T-cell (primary cell): ENCODE results near the gene ABCC3. TPM values are rescaled to one million over a fixed set of nuclear protein-coding genes. Genes with fewer than 3 reads are reported as not detected.

Experiments
- ATAC-seq, 4 experiments: fragments of 200-7000 bp in 3 of 4; fragments of 150-1000 bp in 1 of 4; cut with Tn5 transposase; replicated peaks in 1 of 4; 1 replicate in 3 of 4; 2 replicates in 1 of 4; pipeline ENCODE4 v1.10.0; 2021; ENCODE audit warnings: moderate library complexity in 3 of 4, mild to moderate bottlenecking in 2 of 4, moderate number of reproducible peaks in 1 of 4
- CTCF ChIA-PET, 2 donors: fragments of 300-600 bp; sonication (Branson Sonifier 250); formaldehyde crosslinking; loops; one replicate each; lab custom pipeline; 2022; ENCODE audit warnings: antibody characterized with exemption in 2 of 2; lab: Charles Lee
- POLR2A ChIA-PET, 2 donors: fragments of 300-600 bp; sonication (Branson Sonifier 250); formaldehyde crosslinking; loops; one replicate each; lab custom pipeline; 2022; ENCODE audit warnings: antibody characterized with exemption in 2 of 2; lab: Charles Lee
- DNase-seq, 35 experiments: peaks; one replicate each; pipeline versions ENCODE4 v3.0.0 to v3.0.0-alpha.2; 2013 to 2023
- H3K27ac ChIP-seq: one replicate; pipeline ENCODE4 v1.5.1; 2013; ENCODE audit warnings: low read length
- H3K27me3 ChIP-seq, 2 experiments: replicated peaks in 1 of 2; 1 replicate in 1 of 2; 2 replicates in 1 of 2; pipeline versions ENCODE4 v1.6.1 to v1.7.0; 2013; ENCODE audit warnings: low read length in 1 of 2, mixed read lengths in 1 of 2; ENCODE audit not compliant: control insufficient read depth in 2 of 2, insufficient read depth in 2 of 2; ENCODE audit errors: extremely low read depth in 1 of 2
- H3K36me3 ChIP-seq, 2 donors: 1 replicate in 1 of 2; 2 replicates in 1 of 2; pipeline versions ENCODE4 v1.6.1 to v1.7.0; 2013; ENCODE audit warnings: low read length in 1 of 2; ENCODE audit not compliant: control insufficient read depth in 2 of 2, insufficient read depth in 1 of 2; ENCODE audit errors: extremely low read depth in 1 of 2
- H3K4me1 ChIP-seq, 2 experiments: 1 replicate in 1 of 2; 2 replicates in 1 of 2; pipeline versions ENCODE4 v1.6.1 to v1.7.0; 2013; ENCODE audit warnings: low read length in 2 of 2, mixed read lengths in 1 of 2; ENCODE audit not compliant: insufficient read depth in 2 of 2, control insufficient read depth in 1 of 2; ENCODE audit errors: extremely low read depth in 1 of 2
- H3K4me3 ChIP-seq, 2 donors: 1 replicate in 1 of 2; 2 replicates in 1 of 2; pipeline versions ENCODE4 v1.5.1 to v1.7.0; 2013; ENCODE audit warnings: mild to moderate bottlenecking in 2 of 2, low read length in 1 of 2, moderate library complexity in 1 of 2; ENCODE audit not compliant: control insufficient read depth in 1 of 2; ENCODE audit errors: extremely low read depth in 1 of 2
- H3K9me3 ChIP-seq: 2 replicates; pipeline ENCODE4 v1.7.0; 2013
- H3K27ac Mint-ChIP-seq, 2 donors: one replicate each; pipeline ENCODE4 v1.8.0; 2020 to 2021; ENCODE audit warnings: mild to moderate bottlenecking in 2 of 2, mixed read lengths in 2 of 2
- H3K27me3 Mint-ChIP-seq, 2 donors: one replicate each; pipeline ENCODE4 v1.8.0; 2021 to 2022; ENCODE audit warnings: mixed read lengths in 2 of 2
- H3K36me3 Mint-ChIP-seq: one replicate; pipeline ENCODE4 v1.8.0; 2021; ENCODE audit warnings: mixed read lengths
- H3K4me1 Mint-ChIP-seq, 3 donors: one replicate each; pipeline ENCODE4 v1.8.0; 2020 to 2022; ENCODE audit warnings: mixed read lengths in 3 of 3, mild to moderate bottlenecking in 1 of 3
- H3K4me3 Mint-ChIP-seq, 3 donors: one replicate each; pipeline ENCODE4 v1.8.0; 2020 to 2022; ENCODE audit warnings: mild to moderate bottlenecking in 3 of 3, mixed read lengths in 3 of 3, moderate library complexity in 3 of 3
- H3K9me3 Mint-ChIP-seq, 3 donors: one replicate each; pipeline ENCODE4 v1.8.0; 2020 to 2022; ENCODE audit warnings: mixed read lengths in 3 of 3
- WGBS: methylation state at CpG from one replicate; pipeline ENCODE4 v1.1.5; 2013; ENCODE audit warnings: missing lambda C conversion rate; ENCODE audit not compliant: insufficient coverage; 5-methylcytosine and 5-hydroxymethylcytosine counted together
- total RNA-seq, 35 experiments: library from RNA in 6 of 35; stranded (reverse) in 6 of 35; fragments of 120-200 nt in 1 of 35; gene quantifications; one replicate each; pipeline versions ENCODE4 v1.2.1 to v1.2.4 and lab custom pipeline; 2013 to 2026

The ABCC3 gene
- total RNA-seq, 5 donors from 2014 or later (not counting 1 experiment from before 2014, with no cell fraction given): 0.75 to 2.2 (median 1.5) TPM; not detected in 1

DNA sequence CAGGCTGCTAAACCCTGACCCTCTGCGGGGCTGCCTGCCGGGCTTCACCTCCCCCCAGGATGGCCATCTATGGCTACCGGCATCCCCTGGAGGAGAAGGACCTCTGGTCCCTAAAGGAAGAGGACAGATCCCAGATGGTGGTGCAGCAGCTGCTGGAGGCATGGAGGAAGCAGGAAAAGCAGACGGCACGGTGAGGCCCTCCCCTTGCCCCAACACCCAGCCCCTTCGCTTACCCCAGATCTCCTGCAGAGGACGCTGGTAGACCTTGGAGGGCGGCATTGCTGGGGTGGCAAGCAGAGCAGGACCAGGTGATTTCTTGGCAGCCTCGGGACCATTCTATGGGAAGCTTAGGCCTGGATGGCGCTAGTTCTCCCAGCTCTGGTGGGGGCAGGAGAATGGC, 24.5 kb downstream of the ABCC3 start:
- no peak overlapping the region for H3K4me3 Mint-ChIP-seq
- DNase-seq (no peak), ATAC-seq (no peak)
- 90% methylated on average over 3 of the region's 10 CpGs for whole genome bisulfite sequencing
- Histone ChIP-seq H3K36me3 (no peaks in the 10 kb centered on the region), H3K4me1 (peaks cover 0 to 3% of the 10 kb centered on the region in 2 experiments), H3K4me3 (no peak overlapping the region), H3K9me3 (no peaks in the 10 kb centered on the region), H3K27me3 (peaks cover 0 to 35% of the 10 kb centered on the region in 2 experiments), H3K27ac (no peak overlapping the region)
- H3K4me1 Mint-ChIP-seq: peaks cover 6 to 14% (median 9%) of the 10 kb centered on the region in 3 donors
- peaks cover 0 to 9% of the 10 kb centered on the region in 2 donors for H3K27me3 Mint-ChIP-seq
- no peaks in the 10 kb centered on the region for H3K36me3 Mint-ChIP-seq
- H3K9me3 Mint-ChIP-seq: no peaks in the 10 kb centered on the region
- H3K27ac Mint-ChIP-seq: no peak overlapping the region
- CTCF ChIA-PET: no interaction called here
- POLR2A ChIA-PET: no interaction called here

DNA sequence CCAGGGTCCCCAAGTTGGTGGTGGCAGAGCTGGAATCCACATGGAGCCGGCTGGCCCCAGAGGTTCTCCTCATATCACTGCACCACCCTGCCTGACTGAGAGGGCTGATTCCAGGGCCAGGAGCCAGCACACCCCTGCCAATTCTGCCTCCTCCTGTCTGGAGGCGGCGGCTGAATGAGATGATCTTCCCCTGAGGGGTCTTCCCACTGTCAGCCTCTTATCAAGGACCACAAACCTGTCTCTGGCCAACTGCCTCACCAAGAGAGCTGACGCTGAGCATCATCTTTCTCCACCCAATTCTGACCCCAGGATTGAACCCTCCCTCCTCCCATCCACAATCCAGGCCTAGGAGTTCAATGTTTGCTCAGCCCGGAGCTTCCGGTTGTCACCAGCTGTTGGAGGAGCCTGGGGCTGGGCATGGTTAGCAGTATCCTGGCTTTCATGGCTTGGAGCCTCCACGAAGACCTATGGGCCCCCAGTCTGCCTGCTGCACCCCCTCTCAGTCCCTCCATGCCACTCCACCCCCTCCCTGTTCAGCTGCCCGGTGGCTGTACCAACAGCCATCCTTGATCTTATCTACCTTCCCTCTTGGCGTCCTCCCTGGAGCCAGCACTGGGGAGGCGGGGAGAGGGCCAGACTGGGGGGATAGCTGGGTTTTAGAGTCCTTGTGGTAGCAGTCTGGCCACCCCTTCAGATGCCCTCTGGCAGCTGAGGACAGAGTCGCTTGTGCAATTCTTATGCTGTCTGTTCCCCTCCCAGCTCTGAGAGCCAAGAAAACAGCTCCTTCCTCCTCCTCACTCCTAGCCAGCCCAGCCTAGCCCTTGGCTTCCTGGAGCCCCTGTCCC, 25.6 kb downstream of the ABCC3 start:
- CTCF ChIA-PET: no interaction called here
- Mint-ChIP-seq H3K27ac (no peak overlapping the region), H3K4me1 (peaks cover 6 to 14% (median 9%) of the 10 kb centered on the region in 3 donors), H3K27me3 (peaks cover 0 to 5% of the 10 kb centered on the region in 2 donors), H3K36me3 (no peaks in the 10 kb centered on the region), H3K4me3 (no peak overlapping the region), H3K9me3 (no peaks in the 10 kb centered on the region)
- POLR2A ChIA-PET: no interaction called here
- Histone ChIP-seq H3K4me1 (peaks cover 0 to 3% of the 10 kb centered on the region in 2 experiments), H3K27ac (no peak overlapping the region), H3K36me3 (no peaks in the 10 kb centered on the region), H3K9me3 (no peaks in the 10 kb centered on the region), H3K27me3 (peaks cover 0 to 35% of the 10 kb centered on the region in 2 experiments), H3K4me3 (no peak overlapping the region)
- DNase-seq (no peak), ATAC-seq (no peak)
- WGBS: 92% methylated on average over 4 of the region's 11 CpGs

DNA sequence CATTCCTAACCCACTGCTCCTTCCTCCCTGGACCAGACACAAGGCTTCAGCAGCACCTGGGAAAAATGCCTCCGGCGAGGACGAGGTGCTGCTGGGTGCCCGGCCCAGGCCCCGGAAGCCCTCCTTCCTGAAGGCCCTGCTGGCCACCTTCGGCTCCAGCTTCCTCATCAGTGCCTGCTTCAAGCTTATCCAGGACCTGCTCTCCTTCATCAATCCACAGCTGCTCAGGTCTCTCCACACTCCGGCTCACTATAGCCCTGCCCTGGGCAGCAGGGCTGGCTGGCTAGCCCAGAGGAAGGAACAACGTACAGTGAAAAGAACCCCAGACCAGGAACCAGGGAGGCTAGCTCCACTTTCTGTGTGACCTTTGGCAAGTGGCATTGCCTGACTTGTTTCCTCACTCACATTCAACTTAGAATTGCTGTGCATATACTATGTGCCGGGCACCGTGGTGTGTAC, 26.2 kb downstream of the ABCC3 start:
- peaks cover 6 to 14% (median 9%) of the 10 kb centered on the region in 3 donors for H3K4me1 Mint-ChIP-seq
- Histone ChIP-seq H3K27ac (no peak overlapping the region), H3K4me3 (no peak overlapping the region), H3K36me3 (no peaks in the 10 kb centered on the region), H3K4me1 (peaks cover 0 to 3% of the 10 kb centered on the region in 2 experiments), H3K27me3 (peaks cover 0 to 33% of the 10 kb centered on the region in 2 experiments), H3K9me3 (no peaks in the 10 kb centered on the region)
- WGBS: 96% methylated on average over 10 of the region's 10 CpGs
- DNase-seq: no peak
- ChIA-PET CTCF (no interaction called here), POLR2A (no interaction called here)
- H3K27me3 Mint-ChIP-seq: peaks cover 0 to 5% of the 10 kb centered on the region in 2 donors
- no peak overlapping the region for H3K27ac Mint-ChIP-seq
- no peaks in the 10 kb centered on the region for H3K36me3 Mint-ChIP-seq
- no peak overlapping the region for H3K4me3 Mint-ChIP-seq
- no peak for ATAC-seq
- no peaks in the 10 kb centered on the region for H3K9me3 Mint-ChIP-seq

DNA sequence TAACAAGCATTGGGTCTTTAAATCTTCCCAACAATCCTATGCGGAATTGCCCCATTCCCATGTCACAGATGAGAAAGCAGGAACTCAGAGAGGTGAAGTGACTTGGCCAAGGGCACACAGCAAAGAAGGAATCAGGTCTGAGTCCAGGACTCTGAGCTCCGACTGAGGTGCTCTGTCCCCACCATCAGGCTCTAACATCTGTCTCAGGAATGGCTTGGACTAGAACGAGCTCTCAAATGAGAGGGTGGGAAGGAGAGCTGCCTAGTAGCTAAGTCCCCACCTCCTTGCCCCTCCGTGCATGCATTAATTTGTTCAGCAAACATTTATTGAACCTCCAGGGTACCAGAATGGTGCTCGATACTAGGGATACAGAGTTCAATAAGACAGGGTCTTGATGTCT, 26.7 kb downstream of the ABCC3 start:
- DNase-seq (no peak), ATAC-seq (no peak)
- ChIA-PET POLR2A (no interaction called here), CTCF (no interaction called here)
- no peak overlapping the region for H3K27ac ChIP-seq
- no peak overlapping the region for H3K4me3 Mint-ChIP-seq
- peaks cover 6 to 14% (median 9%) of the 10 kb centered on the region in 3 donors for H3K4me1 Mint-ChIP-seq
- no peak overlapping the region for H3K4me3 ChIP-seq
- no peaks in the 10 kb centered on the region for H3K36me3 ChIP-seq
- H3K27me3 Mint-ChIP-seq: peaks cover 0 to 5% of the 10 kb centered on the region in 2 donors
- H3K9me3 Mint-ChIP-seq: no peaks in the 10 kb centered on the region
- no peaks in the 10 kb centered on the region for H3K36me3 Mint-ChIP-seq
- H3K27me3 ChIP-seq: peaks cover 0 to 33% of the 10 kb centered on the region in 2 experiments
- H3K4me1 ChIP-seq: peaks cover 0 to 3% of the 10 kb centered on the region in 2 experiments
- WGBS: 94% methylated on average over 2 of the region's 5 CpGs
- no peaks in the 10 kb centered on the region for H3K9me3 ChIP-seq
- no peak overlapping the region for H3K27ac Mint-ChIP-seq

DNA sequence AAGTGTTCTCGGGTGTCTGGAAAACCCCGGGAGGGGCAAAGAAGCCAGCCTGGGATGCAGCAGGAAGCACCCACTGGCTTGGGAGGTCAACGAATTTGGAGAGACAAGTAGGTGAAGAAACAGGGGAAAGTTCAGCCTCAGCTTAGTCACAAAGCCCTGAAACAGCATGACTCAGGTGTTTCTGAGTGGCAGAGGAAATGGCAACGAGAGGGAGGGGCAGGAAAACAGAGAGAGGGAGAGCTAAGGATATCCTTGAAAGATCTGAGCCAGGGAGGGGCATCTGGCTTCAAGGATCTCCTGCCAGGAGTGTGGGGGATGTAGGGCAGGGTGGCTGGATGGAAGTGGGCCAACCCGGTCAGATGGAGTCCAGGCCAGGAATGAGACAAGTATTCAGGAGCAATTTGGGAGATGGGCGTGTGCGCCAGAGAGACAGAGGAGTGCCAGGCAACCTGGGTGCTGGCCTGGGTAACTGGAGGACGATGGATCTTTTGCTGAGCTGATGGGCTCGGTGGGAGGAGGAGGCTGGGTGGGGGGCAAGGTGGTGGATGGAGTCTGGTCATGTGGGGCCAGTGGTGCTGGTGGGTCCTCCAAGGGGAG, 27.2 kb downstream of the ABCC3 start:
- no peak overlapping the region for H3K4me3 ChIP-seq
- peaks cover 0 to 3% of the 10 kb centered on the region in 2 experiments for H3K4me1 ChIP-seq
- H3K36me3 ChIP-seq: no peaks in the 10 kb centered on the region
- Mint-ChIP-seq H3K4me1 (peaks cover 6 to 14% (median 9%) of the 10 kb centered on the region in 3 donors), H3K9me3 (no peaks in the 10 kb centered on the region), H3K36me3 (no peaks in the 10 kb centered on the region), H3K27me3 (peaks cover 0 to 5% of the 10 kb centered on the region in 2 donors), H3K4me3 (no peak overlapping the region), H3K27ac (no peak overlapping the region)
- CTCF ChIA-PET: no interaction called here
- no peak for ATAC-seq
- POLR2A ChIA-PET: no interaction called here
- H3K27me3 ChIP-seq: peaks cover 0 to 29% of the 10 kb centered on the region in 2 experiments
- DNase-seq: no peak
- 47% methylated on average over 9 of the region's 9 CpGs for WGBS
- H3K27ac ChIP-seq: no peak overlapping the region
- no peaks in the 10 kb centered on the region for H3K9me3 ChIP-seq

DNA sequence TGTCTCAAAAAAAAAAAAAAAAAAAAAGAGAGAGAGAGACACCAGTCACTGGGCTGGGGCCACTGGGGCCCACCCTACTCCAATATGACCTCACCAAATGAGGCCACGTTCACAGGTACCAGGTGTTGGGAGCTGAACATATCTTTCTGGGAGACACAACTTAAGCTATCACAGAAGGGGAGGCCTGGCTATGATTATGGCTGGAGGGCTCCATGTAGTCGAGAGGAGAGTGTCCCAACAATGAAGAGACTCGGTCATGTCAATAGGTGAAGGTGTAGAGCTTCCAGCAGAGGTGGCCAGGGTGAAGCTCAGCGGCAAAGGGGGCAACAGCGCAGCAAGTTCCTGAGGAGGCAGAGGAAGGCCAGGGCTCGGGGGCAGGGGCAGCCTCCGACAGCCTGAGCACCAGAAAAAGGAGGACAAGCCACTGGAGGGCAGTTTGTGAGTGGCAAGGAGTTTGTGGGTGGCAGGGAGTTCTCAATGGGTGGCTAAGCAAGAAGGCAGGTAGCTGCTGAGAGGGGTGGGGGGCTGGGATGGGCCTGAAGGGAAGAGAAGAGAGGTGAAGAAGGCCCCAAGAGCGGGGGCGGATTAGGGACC, 28.0 kb downstream of the ABCC3 start:
- Mint-ChIP-seq H3K36me3 (no peaks in the 10 kb centered on the region), H3K4me1 (peaks cover 6 to 14% (median 9%) of the 10 kb centered on the region in 3 donors), H3K4me3 (no peak overlapping the region), H3K9me3 (no peaks in the 10 kb centered on the region), H3K27ac (peak overlapping the region in 1 of 2 donors; percentile 17), H3K27me3 (peaks cover 0 to 5% of the 10 kb centered on the region in 2 donors)
- Histone ChIP-seq H3K27me3 (peaks cover 0 to 31% of the 10 kb centered on the region in 2 experiments), H3K9me3 (no peaks in the 10 kb centered on the region), H3K4me3 (no peak overlapping the region), H3K4me1 (peaks cover 0 to 3% of the 10 kb centered on the region in 2 experiments), H3K36me3 (no peaks in the 10 kb centered on the region), H3K27ac (no peak overlapping the region)
- WGBS: 91% methylated on average over 8 of the region's 9 CpGs
- POLR2A ChIA-PET: no interaction called here
- CTCF ChIA-PET: no interaction called here
- DNase-seq (no peak), ATAC-seq (no peak)
